Mesenchymal stem cell (in vitro differentiated cells and primary cell): ENCODE measurements around the gene ESPL1.

ENCODE experiments used
- DNase-seq: peaks from one replicate; pipeline ENCODE4 v3.0.0-alpha.2; 2013
- H2AFZ ChIP-seq: one replicate; pipeline ENCODE4 v1.6.1; 2013; ENCODE audit warnings: low read depth, mild to moderate bottlenecking, control low read depth, inconsistent platforms, low read length, moderate library complexity
- H2AK5ac ChIP-seq: 2 replicates; pipeline ENCODE4 v1.6.1; 2013; ENCODE audit warnings: low read length, moderate library complexity, mild to moderate bottlenecking, inconsistent platforms; ENCODE audit not compliant: severe bottlenecking
- H2BK120ac ChIP-seq: one replicate; pipeline ENCODE4 v1.6.1; 2013; ENCODE audit warnings: low read depth, mild to moderate bottlenecking, inconsistent platforms, low read length, moderate library complexity
- H2BK12ac ChIP-seq, 2 experiments: one replicate each; pipeline ENCODE4 v1.6.1; 2013; ENCODE audit warnings: inconsistent platforms in 2 of 2, low read length in 2 of 2, mild to moderate bottlenecking in 2 of 2, moderate library complexity in 2 of 2, control low read depth in 1 of 2
- H2BK15ac ChIP-seq: one replicate; pipeline ENCODE4 v1.6.1; 2013; ENCODE audit warnings: mild to moderate bottlenecking, low read depth, inconsistent platforms; ENCODE audit not compliant: poor library complexity, severe bottlenecking
- H2BK5ac ChIP-seq: 2 replicates; pipeline ENCODE4 v1.6.1; 2013; ENCODE audit warnings: low read depth, mild to moderate bottlenecking, low read length, control low read depth, inconsistent platforms; ENCODE audit not compliant: poor library complexity, severe bottlenecking
- H3K14ac ChIP-seq, 2 experiments: one replicate each; pipeline ENCODE4 v1.6.1; 2013; ENCODE audit warnings: inconsistent platforms in 2 of 2, low read length in 2 of 2, control low read depth in 1 of 2, mild to moderate bottlenecking in 1 of 2, moderate library complexity in 1 of 2
- H3K18ac ChIP-seq, 2 experiments: one replicate each; pipeline ENCODE4 v1.6.1; 2013; ENCODE audit warnings: inconsistent platforms in 2 of 2, low read length in 2 of 2, control low read depth in 1 of 2, low read depth in 1 of 2, mild to moderate bottlenecking in 1 of 2
- H3K23ac ChIP-seq, 2 experiments: one replicate each; pipeline ENCODE4 v1.6.1; 2013; ENCODE audit warnings: inconsistent platforms in 2 of 2, low read length in 2 of 2, mild to moderate bottlenecking in 2 of 2, moderate library complexity in 2 of 2, control low read depth in 1 of 2
- H3K27ac ChIP-seq: 2 replicates; pipeline ENCODE4 v1.5.1; 2013; ENCODE audit warnings: mild to moderate bottlenecking, moderate library complexity, low read length, control low read depth, inconsistent platforms; ENCODE audit not compliant: poor library complexity, severe bottlenecking
- H3K27me3 ChIP-seq, 2 experiments: 2 replicates each; pipeline versions ENCODE4 v1.6.1 to v1.7.0; 2013; ENCODE audit warnings: low read length in 2 of 2, mild to moderate bottlenecking in 2 of 2, moderate library complexity in 2 of 2, control low read depth in 1 of 2, inconsistent platforms in 1 of 2; ENCODE audit not compliant: control insufficient read depth in 1 of 2, insufficient read depth in 1 of 2
- H3K36me3 ChIP-seq, 2 experiments: 2 replicates each; pipeline versions ENCODE4 v1.6.1 to v1.7.0; 2013; ENCODE audit warnings: low read length in 2 of 2, control low read depth in 1 of 2, inconsistent platforms in 1 of 2, low read depth in 1 of 2, mild to moderate bottlenecking in 1 of 2; ENCODE audit not compliant: insufficient read depth in 2 of 2, control insufficient read depth in 1 of 2
- H3K4ac ChIP-seq, 2 experiments: one replicate each; pipeline ENCODE4 v1.6.1; 2013; ENCODE audit warnings: inconsistent platforms in 2 of 2, low read length in 2 of 2, mild to moderate bottlenecking in 2 of 2, moderate library complexity in 2 of 2, control low read depth in 1 of 2, low read depth in 1 of 2
- H3K4me1 ChIP-seq: 2 replicates; pipeline ENCODE4 v1.6.1; 2013; ENCODE audit warnings: low read depth, low read length, control low read depth; ENCODE audit not compliant: control insufficient read depth, insufficient read depth
- H3K4me2 ChIP-seq: 2 replicates; pipeline ENCODE4 v1.6.1; 2013; ENCODE audit warnings: low read length, mild to moderate bottlenecking, inconsistent platforms; ENCODE audit not compliant: poor library complexity, severe bottlenecking
- H3K4me3 ChIP-seq, 2 experiments: 2 replicates each; pipeline versions ENCODE4 v1.5.1 to v1.7.0; 2013; ENCODE audit warnings: low read length in 2 of 2, mild to moderate bottlenecking in 2 of 2, control low read depth in 1 of 2, low read depth in 1 of 2; ENCODE audit not compliant: insufficient read depth in 1 of 2
- H3K79me1 ChIP-seq: replicated peaks from 2 replicates; pipeline ENCODE4 v1.6.1; 2013; ENCODE audit warnings: mild to moderate bottlenecking, control low read depth, low read length, inconsistent platforms; ENCODE audit not compliant: poor library complexity, severe bottlenecking
- H3K9ac ChIP-seq: 2 replicates; pipeline ENCODE4 v1.7.0; 2013; ENCODE audit warnings: mild to moderate bottlenecking, low read length, moderate library complexity
- H3K9me3 ChIP-seq: 2 replicates; pipeline ENCODE4 v1.7.0; 2013; ENCODE audit warnings: mild to moderate bottlenecking, low read length; ENCODE audit not compliant: control insufficient read depth
- H4K8ac ChIP-seq: one replicate; pipeline ENCODE4 v1.6.1; 2013; ENCODE audit warnings: inconsistent platforms, mild to moderate bottlenecking, low read length, moderate library complexity
- H4K91ac ChIP-seq: one replicate; pipeline ENCODE4 v1.6.1; 2013; ENCODE audit warnings: mild to moderate bottlenecking, low read length, inconsistent platforms
- WGBS: methylation state at CpG from one replicate; pipeline ENCODE4 v1.1.7; 2013; ENCODE audit warnings: mixed read lengths; 5-methylcytosine and 5-hydroxymethylcytosine counted together

ESPL1 gene

DNA sequence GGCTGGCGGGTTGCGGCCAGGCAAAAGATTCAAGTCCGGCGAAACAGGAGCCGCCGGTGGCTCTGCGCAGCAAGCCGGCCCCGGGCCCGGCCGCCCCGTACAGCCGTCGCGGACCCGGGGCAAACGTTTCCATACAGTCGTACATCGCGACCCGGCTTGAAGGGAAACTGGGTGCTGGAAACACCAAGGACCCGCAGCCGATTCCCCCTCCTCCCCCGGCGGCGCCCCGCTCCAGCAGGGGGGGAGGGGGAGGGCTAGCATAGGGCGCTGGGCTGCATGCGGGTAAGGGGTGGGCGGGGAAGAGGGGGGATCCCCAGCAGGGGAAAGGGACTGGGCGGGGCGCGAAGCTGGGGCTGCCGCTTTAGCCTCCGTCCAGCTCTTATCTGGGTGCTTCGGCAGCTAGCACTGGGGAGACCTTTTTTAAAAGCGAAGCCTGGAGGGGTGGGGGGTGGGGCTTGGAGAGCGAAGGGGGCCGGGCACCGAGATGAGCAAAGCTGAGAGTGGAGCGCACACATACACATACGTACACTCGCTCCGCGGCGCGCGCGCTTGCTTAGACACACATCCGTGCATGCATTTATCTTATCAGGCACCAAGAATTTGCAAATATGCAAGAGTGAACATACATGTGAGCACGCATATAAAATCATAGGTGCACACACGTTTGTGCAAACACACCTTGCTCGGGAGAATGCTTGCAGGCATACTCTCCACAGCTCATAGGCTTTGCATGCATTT is 48.0 kb upstream of the ESPL1 start:
- H3K4me2 ChIP-seq = peak overlapping the region; percentile 64
- under 1% methylated on average over 47 of the region's 53 CpGs for WGBS
- H2BK5ac ChIP-seq = no peak overlapping the region
- no peak overlapping the region for H3K23ac ChIP-seq
- DNase-seq = peak; percentile 91
- no peak overlapping the region for H2AFZ ChIP-seq
- H3K36me3 ChIP-seq = peaks cover 6 to 10% of the 10 kb centered on the region in 2 experiments
- H3K27me3 ChIP-seq = no peaks in the 10 kb centered on the region
- H3K79me1 ChIP-seq = peaks cover 11% of the 10 kb centered on the region
- no peaks in the 10 kb centered on the region for H3K9me3 ChIP-seq
- peak overlapping the region; percentile 50 for H4K8ac ChIP-seq
- peak overlapping the region; percentile 52 for H3K27ac ChIP-seq
- H3K18ac ChIP-seq = peak overlapping the region; percentile 6 to 37
- H2BK12ac ChIP-seq = peak overlapping the region in 1 of 2 experiments; percentile 17
- no peak overlapping the region for H3K14ac ChIP-seq
- peak overlapping the region; percentile 71 for H4K91ac ChIP-seq
- H3K4me1 ChIP-seq = peaks cover 37% of the 10 kb centered on the region
- H2BK15ac ChIP-seq = peak overlapping the region; percentile 54
- peak overlapping the region; percentile 91 for H3K9ac ChIP-seq
- peak overlapping the region; percentile 49 to 87 for H3K4me3 ChIP-seq
- H2AK5ac ChIP-seq = no peak overlapping the region
- peak overlapping the region; percentile 0 to 15 for H3K4ac ChIP-seq
- H2BK120ac ChIP-seq = peak overlapping the region; percentile 62

GRCh38 chr12:53220694-53221202 is 47.4 kb upstream of the ESPL1 start:
- Histone ChIP-seq H3K27me3 (no peaks in the 10 kb centered on the region), H3K18ac (peak overlapping the region; percentile 48 to 99), H3K79me1 (peaks cover 8% of the 10 kb centered on the region), H3K14ac (no peak overlapping the region), H3K4me3 (peak overlapping the region; percentile 56 to 87), H3K9me3 (no peaks in the 10 kb centered on the region), H3K27ac (peak overlapping the region; percentile 99), H3K4me1 (peaks cover 37% of the 10 kb centered on the region), H3K9ac (peak overlapping the region; percentile 93), H3K4ac (peak overlapping the region in 1 of 2 experiments; percentile 93), H3K4me2 (peak overlapping the region; percentile 96), H3K23ac (no peak overlapping the region), H4K91ac (no peak overlapping the region), H2AK5ac (no peak overlapping the region), H2BK12ac (no peak overlapping the region), H4K8ac (peak overlapping the region; percentile 50), H2BK15ac (no peak overlapping the region), H3K36me3 (peaks cover 3 to 4% of the 10 kb centered on the region in 2 experiments), H2BK120ac (peak overlapping the region; percentile 77), H2AFZ (no peak overlapping the region), H2BK5ac (no peak overlapping the region)
- 0% methylated on average over 37 of the region's 42 CpGs for WGBS
- peak; percentile 96 for DNase-seq

- Histone ChIP-seq H3K27ac (peak overlapping the region; percentile 99), H3K4me1 (peaks cover 37% of the 10 kb centered on the region), H3K4me3 (peak overlapping the region; percentile 56 to 80), H3K18ac (peak overlapping the region; percentile 93 to 99), H3K9me3 (no peaks in the 10 kb centered on the region), H3K23ac (peak overlapping the region in 1 of 2 experiments; percentile 62), H2BK120ac (peak overlapping the region; percentile 91), H4K91ac (peak overlapping the region; percentile 97), H4K8ac (peak overlapping the region; percentile 97), H3K14ac (peak overlapping the region in 1 of 2 experiments; percentile 85), H2AK5ac (peak overlapping the region; percentile 80), H3K79me1 (peaks cover 8% of the 10 kb centered on the region), H3K4ac (peak overlapping the region; percentile 88 to 93), H2AFZ (no peak overlapping the region), H2BK15ac (peak overlapping the region; percentile 92), H3K27me3 (no peaks in the 10 kb centered on the region), H3K9ac (peak overlapping the region; percentile 93), H3K4me2 (peak overlapping the region; percentile 96), H2BK5ac (peak overlapping the region; percentile 90), H2BK12ac (peak overlapping the region; percentile 59 to 85), H3K36me3 (peaks cover 2 to 3% of the 10 kb centered on the region in 2 experiments)
- peak; percentile 78 for DNase-seq
- 1% methylated on average over 55 of the region's 72 CpGs for WGBS
Observed at GRCh38 chr12:53221203-53222080, 46.7 kb upstream of the ESPL1 start.
